Mucosa of rectum (tissue), 2 donors: ENCODE measurements around the gene SUSD3.

Experiments used
- H3K27ac ChIP-seq, 2 donors: one replicate each; pipeline ENCODE4 v1.7.0; 2013; ENCODE audit warnings: inconsistent platforms in 2 of 2, low read depth in 2 of 2, low read length in 2 of 2
- H3K27me3 ChIP-seq, 2 donors: one replicate each; pipeline ENCODE4 v1.7.0; 2013; ENCODE audit warnings: low read length in 2 of 2; ENCODE audit not compliant: control insufficient read depth in 2 of 2, insufficient read depth in 2 of 2
- H3K36me3 ChIP-seq, 2 donors: one replicate each; pipeline ENCODE4 v1.7.0; 2013; ENCODE audit warnings: low read length in 2 of 2; ENCODE audit not compliant: control insufficient read depth in 2 of 2, insufficient read depth in 2 of 2
- H3K4me1 ChIP-seq, 2 donors: one replicate each; pipeline ENCODE4 v1.7.0; 2013; ENCODE audit warnings: low read length in 2 of 2, mild to moderate bottlenecking in 1 of 2; ENCODE audit not compliant: control insufficient read depth in 2 of 2, insufficient read depth in 2 of 2
- H3K4me3 ChIP-seq, 2 donors: one replicate each; pipeline ENCODE4 v1.7.0; 2013; ENCODE audit warnings: low read length in 2 of 2
- H3K9ac ChIP-seq, 2 donors: one replicate each; pipeline ENCODE4 v1.7.0; 2013; ENCODE audit warnings: low read length in 2 of 2, low read depth in 1 of 2, mild to moderate bottlenecking in 1 of 2
- H3K9me3 ChIP-seq, 2 donors: one replicate each; pipeline ENCODE4 v1.7.0; 2013; ENCODE audit warnings: low read length in 2 of 2; ENCODE audit not compliant: control insufficient read depth in 2 of 2
- donor health status: healthy.
- donor health status: Normal muscosa, but diverticular disease.

Gene SUSD3

GRCh38 chr9:93060746-93061259, 2.3 kb downstream of the SUSD3 start:
- Histone ChIP-seq H3K27ac (peak overlapping the region in 1 of 2 donors; percentile 74), H3K4me1 (peaks cover 18 to 42% of the 10 kb centered on the region in 2 donors)

GRCh38 chr9:93061260-93061751, 2.8 kb downstream of the SUSD3 start:
- peak overlapping the region in 1 of 2 donors; percentile 15 for H3K4me3 ChIP-seq
- H3K36me3 ChIP-seq = no peaks in the 10 kb centered on the region
- no peak overlapping the region for H3K9ac ChIP-seq
- no peaks in the 10 kb centered on the region for H3K9me3 ChIP-seq
- peaks cover 0 to 3% of the 10 kb centered on the region in 2 donors for H3K27me3 ChIP-seq
- H3K4me1 ChIP-seq = peaks cover 18 to 42% of the 10 kb centered on the region in 2 donors
- peak overlapping the region in 1 of 2 donors; percentile 74 for H3K27ac ChIP-seq

More at GRCh38 chr9:93060746-93061259, 2.3 kb downstream of the SUSD3 start:
- Histone ChIP-seq H3K9me3 (no peaks in the 10 kb centered on the region), H3K36me3 (no peaks in the 10 kb centered on the region), H3K9ac (no peak overlapping the region), H3K27me3 (peaks cover 0 to 3% of the 10 kb centered on the region in 2 donors), H3K4me3 (peak overlapping the region in 1 of 2 donors; percentile 15)

- H3K27ac ChIP-seq = peak overlapping the region in 1 of 2 donors; percentile 74
- H3K9me3 ChIP-seq = no peaks in the 10 kb centered on the region
- no peaks in the 10 kb centered on the region for H3K36me3 ChIP-seq
- H3K4me1 ChIP-seq = peaks cover 18 to 42% of the 10 kb centered on the region in 2 donors
- peaks cover 0 to 3% of the 10 kb centered on the region in 2 donors for H3K27me3 ChIP-seq
- H3K9ac ChIP-seq = peak overlapping the region in 1 of 2 donors; percentile 24
- H3K4me3 ChIP-seq = peak overlapping the region in 1 of 2 donors; percentile 17
These were observed 3.6 kb downstream of the SUSD3 start for GRCh38 chr9:93061791-93062763.

- peaks cover 0 to 3% of the 10 kb centered on the region in 2 donors for H3K27me3 ChIP-seq
- H3K9me3 ChIP-seq = no peaks in the 10 kb centered on the region
- H3K4me3 ChIP-seq = peak overlapping the region in 1 of 2 donors; percentile 22
- peak overlapping the region in 1 of 2 donors; percentile 6 for H3K9ac ChIP-seq
- H3K27ac ChIP-seq = peak overlapping the region; percentile 38 to 74
- no peaks in the 10 kb centered on the region for H3K36me3 ChIP-seq
- H3K4me1 ChIP-seq = peaks cover 18 to 41% of the 10 kb centered on the region in 2 donors
These were observed 6.1 kb downstream of the SUSD3 start for GRCh38 chr9:93064392-93065134.

GRCh38 chr9:93065135-93065720, 6.7 kb downstream of the SUSD3 start:
- no peak overlapping the region for H3K9ac ChIP-seq
- H3K4me3 ChIP-seq = no peak overlapping the region
- H3K4me1 ChIP-seq = peaks cover 18 to 35% of the 10 kb centered on the region in 2 donors
- H3K27ac ChIP-seq = peak overlapping the region in 1 of 2 donors; percentile 74
- no peaks in the 10 kb centered on the region for H3K36me3 ChIP-seq
- peaks cover 0 to under 1% of the 10 kb centered on the region in 2 donors for H3K27me3 ChIP-seq
- no peaks in the 10 kb centered on the region for H3K9me3 ChIP-seq

DNA sequence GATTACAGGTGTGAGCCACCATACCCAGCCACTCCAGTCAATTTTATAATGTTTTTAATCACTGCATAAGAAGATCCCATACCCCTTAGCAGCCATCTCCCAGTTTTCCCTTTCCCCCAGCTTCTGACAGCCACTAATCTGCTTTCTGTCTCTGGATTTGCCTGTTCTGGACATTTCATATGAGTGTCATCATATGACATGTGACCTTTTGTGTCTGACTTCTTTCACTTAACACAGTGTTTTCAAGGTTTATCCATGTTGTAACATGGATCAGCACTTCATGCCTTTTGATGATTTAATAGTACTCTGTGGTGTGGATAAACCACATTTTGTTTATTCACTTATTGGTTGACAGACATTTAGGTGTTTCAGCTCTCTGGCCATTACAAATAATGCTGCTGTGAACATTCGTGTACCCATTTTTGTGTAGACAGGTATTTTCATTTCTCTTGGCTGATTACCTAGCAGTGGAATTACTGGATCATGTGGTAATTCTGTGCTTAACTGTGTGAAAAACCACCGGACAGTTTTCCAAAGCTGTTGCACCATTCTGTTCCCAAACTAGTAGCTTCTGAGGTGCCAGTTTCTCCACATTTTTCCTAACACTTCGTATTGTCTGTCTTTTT, 8.6 kb downstream of the SUSD3 start:
- no peaks in the 10 kb centered on the region for H3K36me3 ChIP-seq
- no peak overlapping the region for H3K9ac ChIP-seq
- H3K4me3 ChIP-seq = no peak overlapping the region
- H3K27ac ChIP-seq = no peak overlapping the region
- no peaks in the 10 kb centered on the region for H3K9me3 ChIP-seq
- peaks cover 11 to 22% of the 10 kb centered on the region in 2 donors for H3K4me1 ChIP-seq
- no peaks in the 10 kb centered on the region for H3K27me3 ChIP-seq

GRCh38 chr9:93068956-93069355, 10.5 kb downstream of the SUSD3 start:
- H3K27ac ChIP-seq = no peak overlapping the region
- H3K4me1 ChIP-seq = peaks cover 0 to 8% of the 10 kb centered on the region in 2 donors
- H3K9ac ChIP-seq = no peak overlapping the region
- no peaks in the 10 kb centered on the region for H3K9me3 ChIP-seq
- no peaks in the 10 kb centered on the region for H3K27me3 ChIP-seq
- H3K36me3 ChIP-seq = no peaks in the 10 kb centered on the region
- H3K4me3 ChIP-seq = no peak overlapping the region

DNA sequence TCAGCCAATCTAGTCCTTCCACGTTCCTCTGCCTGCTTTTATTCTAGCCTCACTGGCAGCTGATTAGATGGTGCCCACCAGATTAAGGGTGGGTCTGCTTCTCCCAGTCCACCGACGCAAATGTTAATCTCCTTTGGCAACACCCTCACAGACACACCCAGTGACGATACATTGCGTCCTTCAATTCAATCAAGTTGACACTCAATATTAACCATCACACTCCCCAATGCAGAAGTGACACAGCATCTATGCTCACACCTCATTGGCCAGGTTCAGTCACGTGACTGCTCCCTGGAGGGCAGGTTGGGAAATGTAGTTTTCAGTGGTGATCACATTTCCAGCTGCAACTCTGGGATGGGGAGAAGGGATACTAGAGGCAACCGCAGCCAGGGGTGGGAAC, 13.0 kb downstream of the SUSD3 start:
- Histone ChIP-seq H3K4me1 (peaks cover 0 to 5% of the 10 kb centered on the region in 2 donors), H3K4me3 (no peak overlapping the region), H3K36me3 (no peaks in the 10 kb centered on the region), H3K9me3 (no peaks in the 10 kb centered on the region), H3K27ac (peak overlapping the region in 1 of 2 donors; percentile 3), H3K9ac (no peak overlapping the region), H3K27me3 (no peaks in the 10 kb centered on the region)

- peaks cover 0 to 5% of the 10 kb centered on the region in 2 donors for H3K4me1 ChIP-seq
- no peak overlapping the region for H3K27ac ChIP-seq
- H3K9ac ChIP-seq = no peak overlapping the region
- no peaks in the 10 kb centered on the region for H3K27me3 ChIP-seq
- no peak overlapping the region for H3K4me3 ChIP-seq
- H3K9me3 ChIP-seq = no peaks in the 10 kb centered on the region
- no peaks in the 10 kb centered on the region for H3K36me3 ChIP-seq
These were observed 13.9 kb downstream of the SUSD3 start for GRCh38 chr9:93072383-93072795.
